Activated CD4-positive, alpha-beta T cell treated with anti-CD3 and anti-CD28 coated beads for 1 hour (primary cell): ENCODE results near the gene ZNF678.
"Not testable (repeated sequence)": the region's sequence is repeated elsewhere in the genome, so short reads cannot be mapped to it uniquely, and the experiment has no call there.

Source experiments
- DNase-seq: peaks from one replicate; pipeline ENCODE4 v3.0.0-alpha.2; 2020

ZNF678 gene

GRCh38 chr1:227556288-227556687 lies 7.1 kb upstream of the ZNF678 start:
- no peak for DNase-seq

DNA sequence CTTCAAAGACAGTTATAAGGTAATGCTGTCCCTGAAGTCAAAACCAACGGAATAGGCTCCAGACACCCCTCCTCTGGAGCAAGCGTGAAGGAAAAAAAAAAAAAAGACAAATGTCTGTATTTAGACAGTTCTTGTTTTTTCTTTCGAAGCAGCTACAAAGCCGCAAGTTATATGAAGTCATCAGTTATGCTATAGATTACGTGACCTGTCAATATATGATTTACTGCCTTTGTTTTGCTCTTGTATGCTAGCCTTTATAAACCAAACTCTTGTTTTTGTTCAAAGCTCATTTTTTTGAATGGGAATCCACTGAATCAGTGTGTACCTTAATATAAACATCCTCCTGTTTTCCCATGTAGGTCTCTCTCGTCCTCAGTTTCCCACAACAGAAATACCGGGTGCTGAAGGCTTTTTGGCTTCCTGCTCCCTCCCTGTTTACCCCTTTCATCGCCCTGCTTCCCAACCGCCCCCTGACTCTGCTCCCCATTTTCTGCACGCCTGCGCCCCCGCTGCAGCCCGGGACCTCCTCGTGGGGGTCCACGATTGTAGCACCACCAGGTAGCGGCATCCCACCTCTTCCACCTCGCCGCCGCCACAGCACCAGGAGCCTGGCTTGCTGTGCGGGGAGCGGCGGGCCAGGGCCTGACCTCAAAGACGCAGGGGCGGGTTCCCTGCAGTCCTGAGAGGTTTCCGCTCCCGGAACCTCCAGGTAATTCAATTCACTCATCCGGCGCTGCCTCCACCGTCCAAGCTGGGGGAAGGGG lies 5.2 kb upstream of the ZNF678 start:
- no peak for DNase-seq

DNA sequence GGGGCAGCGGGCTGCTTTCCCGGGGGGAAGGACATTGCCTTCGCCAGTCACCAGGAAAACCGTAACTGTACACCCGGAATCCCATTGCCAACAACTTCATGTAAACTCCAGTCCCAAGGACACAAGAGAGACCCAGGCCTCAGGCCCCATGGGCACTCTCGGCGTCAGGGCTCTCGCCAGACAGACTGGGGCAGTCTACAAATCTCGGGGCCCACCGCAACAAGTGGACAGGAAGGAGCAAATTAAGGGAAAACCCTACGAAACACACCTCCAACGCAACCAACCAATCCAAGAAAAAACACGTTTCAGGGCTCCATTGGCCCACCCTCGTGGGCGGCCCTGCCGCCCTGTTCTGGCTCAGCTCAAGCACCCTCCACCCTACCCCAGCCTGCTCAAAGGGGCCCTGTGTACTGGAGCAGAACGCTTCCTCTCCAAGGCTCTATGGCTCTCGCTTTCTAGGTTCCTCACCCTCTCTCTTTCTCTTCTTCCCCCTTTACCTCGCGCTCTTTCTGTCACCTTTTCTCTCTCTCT lies 4.6 kb upstream of the ZNF678 start:
- no peak for DNase-seq

DNA sequence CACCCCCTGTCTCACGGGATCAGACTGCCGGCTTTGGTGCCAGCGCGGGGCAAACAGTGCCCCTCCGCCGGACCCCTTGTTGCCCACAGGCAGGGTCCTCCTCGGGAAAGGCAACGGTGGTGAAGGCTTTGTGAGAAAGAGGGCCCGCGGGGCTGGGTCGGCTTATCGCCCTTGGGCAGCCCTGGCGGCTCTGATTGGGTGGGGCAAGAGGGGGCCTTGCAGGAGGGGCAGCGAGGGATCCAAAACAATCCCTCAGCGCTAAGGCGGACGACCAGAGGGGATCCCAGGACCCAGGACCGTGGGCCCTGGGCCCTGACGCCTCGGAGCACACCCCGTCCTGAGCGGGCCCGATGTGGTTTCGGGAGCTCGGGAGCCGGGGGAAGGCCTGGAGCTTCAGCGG lies 3.9 kb upstream of the ZNF678 start:
- DNase-seq, result no peak

- no peak for DNase-seq
These were observed 3.4 kb upstream of the ZNF678 start for GRCh38 chr1:227559926-227560325.

DNA sequence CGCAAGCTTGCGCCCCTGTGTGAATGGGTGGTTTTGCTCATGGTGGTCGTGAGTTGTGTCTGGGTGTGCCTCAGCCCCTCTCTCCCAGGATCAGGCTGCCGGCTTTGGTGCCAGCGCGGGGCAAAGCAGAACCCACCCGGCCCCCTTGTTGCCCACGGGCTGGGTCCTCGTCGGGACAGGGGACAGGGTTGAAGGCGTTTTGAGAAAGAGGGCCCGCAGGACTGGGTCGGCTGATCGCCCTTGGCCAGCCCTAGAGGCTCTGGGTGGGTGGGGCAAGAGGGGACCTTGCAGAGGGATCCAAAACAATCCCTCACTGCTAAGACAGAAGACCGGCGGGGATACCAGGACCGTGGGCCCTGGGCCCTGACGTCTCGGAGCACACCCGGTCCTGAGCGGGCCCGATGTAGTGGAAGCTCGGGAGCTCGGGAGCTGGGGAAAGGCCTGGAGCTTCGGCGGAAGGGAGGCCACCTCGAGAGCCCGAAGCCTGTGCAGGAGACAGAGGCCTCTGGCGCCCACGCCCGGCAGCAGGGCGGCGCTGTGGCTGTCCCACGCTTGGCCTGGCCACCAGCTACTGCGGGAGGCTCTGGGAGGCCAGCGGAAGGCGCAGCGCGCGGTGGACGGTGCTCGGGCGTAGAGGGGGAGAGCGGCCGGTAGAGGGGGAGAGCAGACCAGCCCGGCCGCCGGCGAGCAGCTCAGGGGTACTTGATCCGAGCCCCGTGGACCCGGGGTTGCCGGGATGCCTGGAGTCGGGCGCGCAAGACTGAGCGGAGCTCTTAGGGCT lies 2.8 kb upstream of the ZNF678 start:
- no peak for DNase-seq

- no peak for DNase-seq
These were observed 2.0 kb upstream of the ZNF678 start for GRCh38 chr1:227561241-227561907.

DNA sequence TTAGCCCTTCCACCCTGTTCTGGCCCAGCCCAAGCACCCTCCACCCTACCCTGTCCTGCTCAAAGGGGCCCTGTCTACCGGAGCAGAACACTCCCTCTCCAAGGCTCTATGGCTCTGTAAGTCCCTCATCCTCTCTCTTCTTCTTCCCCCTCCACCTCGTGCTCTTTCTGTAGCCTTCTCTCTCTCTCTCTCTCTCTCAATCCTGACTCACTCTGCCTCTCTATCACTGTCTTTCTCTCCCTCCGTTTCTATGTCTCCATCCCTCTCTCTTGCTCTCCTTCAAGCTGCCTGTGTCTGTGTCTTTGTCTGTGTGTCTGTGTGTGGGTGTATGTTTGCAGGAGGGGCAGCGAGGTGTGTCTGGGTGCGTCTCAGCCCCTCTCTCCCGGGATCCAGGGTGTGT lies 1.3 kb upstream of the ZNF678 start:
- DNase-seq, result no peak

DNA sequence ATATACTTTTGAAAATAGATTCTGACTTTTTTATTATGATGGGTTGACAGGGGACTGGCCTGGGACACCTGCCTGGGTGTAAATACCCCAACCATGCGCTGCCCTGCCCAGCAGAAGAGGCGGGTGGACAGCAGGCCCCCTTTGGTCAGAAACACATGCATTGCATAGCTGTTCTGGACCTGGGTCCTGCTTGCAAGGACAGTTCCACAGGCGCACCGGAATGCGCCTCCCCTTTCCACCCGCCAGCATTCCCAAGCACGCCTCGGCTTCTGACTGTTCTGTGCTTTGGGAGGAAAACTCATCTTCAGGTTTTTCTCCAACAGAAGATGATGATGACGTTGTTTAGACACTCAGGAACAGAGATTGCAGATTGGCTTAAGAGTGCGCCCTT lies 428 bp upstream of the ZNF678 start:
- no peak for DNase-seq

GRCh38 chr1:227567256-227567655 lies 3.9 kb downstream of the ZNF678 start:
- DNase-seq, result no peak

GRCh38 chr1:227568593-227568992 lies 5.2 kb downstream of the ZNF678 start:
- DNase-seq, result no peak

GRCh38 chr1:227572752-227573151 lies 9.4 kb downstream of the ZNF678 start:
- DNase-seq, result no peak

GRCh38 chr1:227574926-227575325 lies 11.6 kb downstream of the ZNF678 start:
- DNase-seq, result no peak

DNA sequence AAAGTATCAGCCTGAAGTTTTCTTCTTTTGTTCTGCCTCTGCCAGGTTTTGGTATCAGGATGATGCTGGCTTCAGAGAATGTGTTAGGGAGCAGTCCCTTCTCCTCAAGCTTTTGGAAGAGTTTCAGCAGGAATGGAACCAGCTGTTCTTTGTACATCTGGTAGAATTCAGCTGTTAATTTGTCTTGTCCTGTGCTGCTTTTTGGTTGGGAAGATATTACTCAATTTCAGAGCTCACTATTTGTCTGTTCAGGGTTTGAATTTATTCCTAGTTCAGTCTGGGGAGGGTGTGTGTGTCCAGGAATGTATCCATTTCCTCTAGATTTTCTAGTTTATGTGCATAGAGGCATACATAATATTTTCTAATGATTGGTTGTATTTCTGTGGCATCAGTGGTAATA lies 12.8 kb downstream of the ZNF678 start:
- DNase-seq, result no peak

GRCh38 chr1:227577500-227577899 lies 14.1 kb downstream of the ZNF678 start:
- no peak for DNase-seq

GRCh38 chr1:227583354-227583753 lies 20.0 kb downstream of the ZNF678 start:
- DNase-seq, result no peak

- DNase-seq, result no peak
These were observed 23.4 kb downstream of the ZNF678 start for GRCh38 chr1:227586733-227587132.

DNA sequence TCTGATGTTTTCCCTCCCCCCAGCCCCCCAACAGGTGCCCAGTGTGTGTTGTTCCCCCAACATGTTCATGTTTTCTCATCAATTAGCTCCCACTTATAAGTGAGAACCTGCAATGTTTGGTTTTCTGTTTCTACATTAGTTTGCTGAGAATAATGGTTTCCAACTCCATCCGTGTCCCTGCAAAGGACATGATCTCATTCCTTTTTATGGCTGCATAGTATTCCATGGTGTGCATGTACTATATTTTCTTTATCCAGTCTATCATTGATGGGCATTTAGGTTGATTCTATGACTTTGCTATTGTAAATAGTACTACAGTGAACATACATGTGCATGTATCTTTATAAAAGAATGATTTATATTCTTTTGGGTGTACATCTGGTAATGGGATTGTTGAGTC lies 24.6 kb downstream of the ZNF678 start:
- no peak for DNase-seq

GRCh38 chr1:227588769-227589168 lies 25.4 kb downstream of the ZNF678 start:
- DNase-seq, result not testable (repeated sequence)

DNA sequence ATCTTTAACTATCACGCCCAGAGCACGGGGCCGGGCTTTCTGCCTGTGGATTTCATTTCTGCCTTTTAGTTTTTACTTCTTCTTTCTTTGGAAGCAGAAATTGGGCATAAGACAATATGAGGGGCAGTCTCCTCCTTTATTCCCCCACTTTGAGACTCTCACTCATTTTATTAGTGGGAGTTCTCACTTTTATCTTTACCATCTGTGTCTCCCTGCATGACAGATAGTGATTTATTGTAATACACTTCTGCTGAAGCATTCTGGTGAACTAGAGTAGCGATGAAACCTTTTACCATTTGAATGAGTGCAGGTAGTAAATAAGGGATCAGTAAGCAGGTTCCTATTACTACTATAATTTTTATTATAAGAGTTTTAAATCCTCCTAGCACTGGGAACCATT lies 26.4 kb downstream of the ZNF678 start:
- not testable (repeated sequence) for DNase-seq

DNA sequence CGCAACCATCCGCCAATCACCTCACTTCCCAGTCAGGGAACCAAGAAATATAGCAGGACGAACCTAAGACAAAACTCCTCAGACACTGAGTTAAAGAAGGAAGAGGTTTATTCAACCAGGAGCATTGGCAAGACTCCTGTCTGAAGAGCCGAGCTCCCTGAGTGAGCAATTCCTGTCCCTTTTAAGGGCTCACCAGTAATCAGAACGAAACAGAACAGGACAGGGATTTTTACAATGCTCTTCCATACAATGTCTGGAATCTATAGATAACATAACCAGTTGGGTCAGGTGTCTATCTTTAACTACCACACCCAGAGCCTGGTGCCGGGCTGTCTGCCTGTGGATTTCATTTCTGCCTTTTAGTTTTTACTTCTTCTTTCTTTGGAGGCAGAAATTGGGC lies 32.9 kb downstream of the ZNF678 start:
- not testable (repeated sequence) for DNase-seq

GRCh38 chr1:227603327-227603726 lies 40.0 kb downstream of the ZNF678 start:
- no peak for DNase-seq

GRCh38 chr1:227604446-227604845 lies 41.1 kb downstream of the ZNF678 start:
- no peak for DNase-seq

- not testable (repeated sequence) for DNase-seq
These were observed 42.9 kb downstream of the ZNF678 start for GRCh38 chr1:227606271-227606670.
